HUES48 (cell line): ENCODE data around the gene SZRD1.

Experiments
- H3K27ac ChIP-seq: one replicate; pipeline ENCODE4 v1.7.0; 2013; ENCODE audit warnings: low read depth, low read length, inconsistent platforms
- H3K27me3 ChIP-seq: 2 replicates; pipeline ENCODE4 v1.6.1; 2013; ENCODE audit warnings: mild to moderate bottlenecking, low read length; ENCODE audit not compliant: control insufficient read depth, insufficient read depth
- H3K36me3 ChIP-seq: 2 replicates; pipeline ENCODE4 v1.6.1; 2013; ENCODE audit warnings: low read length; ENCODE audit not compliant: control insufficient read depth, insufficient read depth
- H3K4me1 ChIP-seq: 2 replicates; pipeline ENCODE4 v1.6.1; 2013; ENCODE audit warnings: mild to moderate bottlenecking, low read length; ENCODE audit not compliant: control insufficient read depth, insufficient read depth
- H3K4me3 ChIP-seq: 2 replicates; pipeline ENCODE4 v1.5.1; 2013; ENCODE audit warnings: mild to moderate bottlenecking, low read depth, low read length
- H3K9ac ChIP-seq: 2 replicates; pipeline ENCODE4 v1.6.1; 2013; ENCODE audit warnings: mild to moderate bottlenecking, low read depth, low read length, moderate library complexity
- H3K9me3 ChIP-seq: 2 replicates; pipeline ENCODE4 v1.6.1; 2013; ENCODE audit warnings: low read length; ENCODE audit not compliant: control insufficient read depth, insufficient read depth

The SZRD1 gene

DNA sequence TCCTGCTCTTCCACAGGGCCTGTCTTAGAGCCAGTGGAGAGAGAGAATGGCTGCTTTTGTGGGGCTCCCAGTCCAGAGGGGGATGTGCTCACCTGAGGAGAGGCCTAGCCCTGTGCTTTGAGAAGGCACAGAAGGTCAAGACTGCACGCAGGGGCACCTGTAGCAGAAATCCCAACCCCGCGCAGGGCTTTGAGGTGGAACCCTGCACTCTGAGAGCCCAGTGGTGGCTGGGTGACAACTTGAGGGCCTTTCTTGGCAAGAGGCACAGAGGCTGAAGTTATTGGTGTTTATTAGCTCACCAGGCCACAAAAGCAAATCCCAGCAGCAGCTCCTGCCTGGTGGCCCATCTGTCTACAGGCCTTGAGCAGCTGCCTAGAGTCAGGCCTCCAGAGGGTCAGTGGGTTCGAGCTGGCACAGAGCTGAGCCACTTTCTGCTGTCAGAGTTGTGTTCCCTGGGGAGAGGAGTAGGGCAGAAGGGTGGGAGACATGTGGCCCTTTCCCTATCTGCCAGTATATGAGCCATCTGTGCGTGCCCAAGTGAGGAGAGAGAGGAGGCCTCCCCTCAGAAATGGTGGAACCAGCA lies 31.4 kb downstream of the SZRD1 start:
- H3K27me3 ChIP-seq, result no peaks in the 10 kb centered on the region
- no peaks in the 10 kb centered on the region for H3K9me3 ChIP-seq
- peaks cover 51% of the 10 kb centered on the region for H3K36me3 ChIP-seq
- H3K4me1 ChIP-seq, result no peaks in the 10 kb centered on the region
- H3K9ac ChIP-seq, result no peak overlapping the region
- H3K4me3 ChIP-seq, result no peak overlapping the region
- no peak overlapping the region for H3K27ac ChIP-seq

DNA sequence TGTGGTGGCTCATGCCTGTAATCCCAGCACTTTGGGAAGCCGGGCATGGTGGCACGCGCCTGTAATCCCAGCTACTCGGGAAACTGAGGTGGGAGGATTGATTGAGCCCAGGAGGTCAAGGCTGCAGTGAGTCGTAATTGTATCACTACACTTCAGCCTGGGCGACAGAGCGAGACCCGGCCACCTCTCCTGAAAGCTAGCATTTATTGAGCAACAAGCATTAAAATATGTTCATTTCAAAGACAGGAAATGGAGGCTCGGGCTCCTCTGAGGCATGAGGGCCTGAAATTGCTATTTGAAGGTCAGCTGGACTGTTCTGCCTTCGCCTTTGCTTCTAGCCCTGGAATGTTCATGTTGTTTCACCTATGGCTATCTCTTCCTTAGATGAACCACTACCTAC lies 35.7 kb downstream of the SZRD1 start:
- Histone ChIP-seq H3K27ac (no peak overlapping the region), H3K27me3 (no peaks in the 10 kb centered on the region), H3K4me1 (no peaks in the 10 kb centered on the region)

GRCh38 chr1:16405441-16405840 lies 38.4 kb downstream of the SZRD1 start:
- Histone ChIP-seq H3K4me3 (no peak overlapping the region), H3K4me1 (no peaks in the 10 kb centered on the region), H3K36me3 (no peaks in the 10 kb centered on the region), H3K27me3 (no peaks in the 10 kb centered on the region), H3K27ac (no peak overlapping the region), H3K9me3 (no peaks in the 10 kb centered on the region), H3K9ac (no peak overlapping the region)

More for the DNA sequence above, 35.7 kb downstream of the SZRD1 start:
- H3K36me3 ChIP-seq, result peaks cover 12% of the 10 kb centered on the region; the same call in 1 of the 2 replicates
- no peaks in the 10 kb centered on the region for H3K9me3 ChIP-seq
- H3K4me3 ChIP-seq, result no peak overlapping the region
- H3K9ac ChIP-seq, result no peak overlapping the region

DNA sequence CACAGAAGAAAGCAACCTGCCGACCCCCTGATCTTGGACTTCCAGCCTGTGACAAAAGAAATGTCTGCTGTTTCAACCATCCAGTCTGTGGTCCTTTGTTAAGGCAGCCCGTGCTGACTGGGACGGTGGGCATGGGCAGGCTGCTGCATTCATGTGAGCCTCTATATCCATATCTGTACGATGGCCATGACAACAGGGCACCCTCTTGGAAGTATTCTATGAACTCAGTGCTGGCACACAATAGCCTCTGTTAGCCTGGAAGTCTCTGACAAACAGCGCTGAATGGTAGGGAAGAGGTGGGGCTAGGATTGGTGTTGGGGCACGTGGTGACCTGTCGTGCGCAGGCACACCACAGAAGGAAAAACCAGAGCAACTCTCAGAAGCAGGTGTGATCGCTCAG lies 39.8 kb downstream of the SZRD1 start:
- Histone ChIP-seq H3K4me1 (no peaks in the 10 kb centered on the region), H3K9ac (no peak overlapping the region)

DNA sequence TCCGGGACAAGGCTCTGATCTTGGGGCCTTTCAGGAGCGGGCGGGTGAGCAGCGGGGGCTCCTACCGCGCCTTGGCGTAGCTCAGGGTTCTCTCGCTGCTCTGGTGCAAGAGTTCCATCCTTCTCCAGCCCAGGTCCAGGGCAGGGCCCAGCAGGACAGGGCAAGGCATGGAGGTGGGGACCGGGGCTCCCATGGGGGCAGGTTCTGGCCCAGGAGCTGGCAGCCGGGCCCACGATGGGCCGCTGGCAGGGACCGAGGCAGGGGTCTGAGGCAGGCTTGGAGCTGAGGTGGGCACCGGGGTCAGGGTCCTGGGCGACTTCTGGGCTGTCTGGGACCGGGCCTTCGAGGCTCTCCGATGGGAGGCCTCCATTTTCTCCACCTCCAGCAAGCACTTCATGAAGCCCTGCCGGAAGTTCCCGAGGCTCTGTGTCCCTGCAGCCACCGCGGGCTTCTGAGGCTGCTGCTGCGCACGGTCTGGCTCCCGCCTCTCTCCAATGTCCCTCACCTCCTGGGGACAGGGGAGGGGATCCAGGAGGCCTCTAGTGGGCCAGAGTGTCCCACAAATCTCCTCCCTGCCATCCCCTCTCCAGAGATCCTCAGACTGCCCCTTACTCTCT lies 42.6 kb downstream of the SZRD1 start:
- H3K9me3 ChIP-seq, result no peaks in the 10 kb centered on the region
- H3K27ac ChIP-seq, result no peak overlapping the region
- H3K36me3 ChIP-seq, result no peaks in the 10 kb centered on the region
- H3K27me3 ChIP-seq, result no peaks in the 10 kb centered on the region
- H3K4me3 ChIP-seq, result no peak overlapping the region
- no peak overlapping the region for H3K9ac ChIP-seq
- H3K4me1 ChIP-seq, result no peaks in the 10 kb centered on the region

More for the DNA sequence above, 39.8 kb downstream of the SZRD1 start:
- H3K27me3 ChIP-seq, result no peaks in the 10 kb centered on the region
- no peak overlapping the region for H3K27ac ChIP-seq
- H3K9me3 ChIP-seq, result no peaks in the 10 kb centered on the region
- no peaks in the 10 kb centered on the region for H3K36me3 ChIP-seq
- H3K4me3 ChIP-seq, result no peak overlapping the region

DNA sequence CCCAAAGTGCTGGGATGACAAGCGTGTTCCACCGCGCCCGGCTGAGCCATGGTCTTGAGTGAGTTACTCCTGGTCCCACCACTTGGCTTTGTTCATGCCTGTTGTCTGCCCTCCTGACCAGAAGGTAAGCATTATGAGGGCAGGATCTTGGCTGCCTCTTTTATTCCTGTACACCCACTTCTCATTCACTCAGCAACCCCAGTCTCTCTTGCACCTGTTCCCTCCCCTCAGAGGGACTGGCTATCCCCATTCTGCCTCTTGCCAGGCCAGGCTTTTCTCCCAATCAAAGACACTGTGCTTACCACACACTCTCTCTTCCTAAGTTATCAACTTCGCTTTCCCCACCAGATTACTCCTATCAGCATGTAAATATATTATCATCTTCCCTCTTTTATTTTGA lies 43.8 kb downstream of the SZRD1 start:
- Histone ChIP-seq H3K9me3 (no peaks in the 10 kb centered on the region), H3K4me1 (no peaks in the 10 kb centered on the region), H3K27ac (no peak overlapping the region), H3K27me3 (no peaks in the 10 kb centered on the region), H3K36me3 (no peaks in the 10 kb centered on the region), H3K9ac (no peak overlapping the region), H3K4me3 (no peak overlapping the region)

DNA sequence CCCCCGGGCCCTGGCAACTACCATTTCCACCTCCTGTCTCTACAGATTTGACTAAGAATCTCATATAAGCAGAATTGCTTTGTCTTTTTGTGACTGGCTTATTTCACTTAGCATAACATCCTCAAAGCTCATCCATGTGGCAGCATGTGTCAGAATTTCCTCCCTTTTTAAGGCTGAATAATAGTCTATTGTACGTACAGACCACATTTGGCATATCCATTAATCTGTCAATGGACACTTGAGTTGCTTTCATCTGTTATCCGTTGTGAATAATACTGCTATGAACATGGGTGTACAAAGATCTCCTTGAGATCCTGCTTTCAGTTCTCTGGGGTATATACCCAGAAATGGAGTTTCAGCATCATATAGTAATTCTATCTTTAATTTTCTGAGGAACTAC lies 46.1 kb downstream of the SZRD1 start:
- Histone ChIP-seq H3K4me3 (no peak overlapping the region), H3K9ac (no peak overlapping the region), H3K36me3 (no peaks in the 10 kb centered on the region), H3K27ac (no peak overlapping the region), H3K27me3 (no peaks in the 10 kb centered on the region), H3K4me1 (no peaks in the 10 kb centered on the region), H3K9me3 (no peaks in the 10 kb centered on the region)

GRCh38 chr1:16418823-16419425 lies 51.9 kb downstream of the SZRD1 start:
- Histone ChIP-seq H3K27me3 (no peaks in the 10 kb centered on the region), H3K9ac (no peak overlapping the region), H3K9me3 (no peaks in the 10 kb centered on the region), H3K4me1 (no peaks in the 10 kb centered on the region; the same call in 1 of the 2 replicates), H3K27ac (no peak overlapping the region), H3K4me3 (no peak overlapping the region), H3K36me3 (no peaks in the 10 kb centered on the region)

GRCh38 chr1:16420424-16421118 lies 53.5 kb downstream of the SZRD1 start:
- H3K4me1 ChIP-seq, result no peaks in the 10 kb centered on the region; the same call in 1 of the 2 replicates
- H3K27ac ChIP-seq, result no peak overlapping the region
- no peaks in the 10 kb centered on the region for H3K27me3 ChIP-seq
- H3K36me3 ChIP-seq, result no peaks in the 10 kb centered on the region
- no peaks in the 10 kb centered on the region for H3K9me3 ChIP-seq
- no peak overlapping the region for H3K9ac ChIP-seq
- H3K4me3 ChIP-seq, result no peak overlapping the region

DNA sequence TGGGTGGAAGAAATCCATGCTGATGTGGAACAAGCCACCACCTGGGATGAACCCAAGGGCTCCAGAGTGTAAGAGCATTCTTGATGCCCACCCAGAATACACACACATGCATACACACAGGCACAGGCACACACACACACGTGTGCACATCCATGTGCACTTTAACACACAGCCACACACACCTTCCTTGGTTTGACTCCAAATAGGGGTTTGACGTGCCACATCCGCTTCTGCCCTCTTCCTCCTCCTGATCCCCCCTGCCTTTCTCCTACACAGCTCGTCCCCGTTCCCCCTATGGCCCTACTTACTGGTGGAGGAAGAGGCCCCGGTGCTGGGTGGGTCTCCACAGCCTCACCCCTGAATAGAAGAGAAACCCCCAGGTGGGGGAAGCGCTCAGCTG lies 54.2 kb downstream of the SZRD1 start:
- Histone ChIP-seq H3K27me3 (no peaks in the 10 kb centered on the region), H3K27ac (no peak overlapping the region), H3K4me3 (no peak overlapping the region), H3K4me1 (no peaks in the 10 kb centered on the region; the same call in 1 of the 2 replicates), H3K9me3 (no peaks in the 10 kb centered on the region), H3K9ac (no peak overlapping the region), H3K36me3 (no peaks in the 10 kb centered on the region)

DNA sequence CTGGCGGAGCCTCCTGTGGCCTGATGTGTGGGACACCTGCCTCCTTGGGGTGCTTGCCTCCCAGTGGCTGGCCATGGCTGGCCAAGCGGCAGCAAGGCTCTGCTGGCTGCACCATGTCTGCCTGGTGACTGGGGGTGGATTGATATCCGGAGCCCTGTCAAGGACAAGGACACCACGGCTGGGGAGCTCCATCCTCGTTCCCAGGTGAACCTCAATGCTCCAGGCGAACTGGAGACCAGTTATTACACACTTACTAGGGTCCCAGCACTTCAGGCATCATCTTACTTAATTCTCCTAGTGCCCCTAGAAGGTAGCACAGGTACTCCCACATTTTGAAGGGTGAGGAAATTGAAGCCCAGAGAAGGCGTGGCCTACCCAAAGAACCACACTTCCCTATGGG lies 55.0 kb downstream of the SZRD1 start:
- H3K27ac ChIP-seq, result no peak overlapping the region
- no peaks in the 10 kb centered on the region; the same call in 1 of the 2 replicates for H3K4me1 ChIP-seq
- H3K36me3 ChIP-seq, result no peaks in the 10 kb centered on the region
- no peaks in the 10 kb centered on the region for H3K9me3 ChIP-seq
- H3K4me3 ChIP-seq, result no peak overlapping the region
- H3K9ac ChIP-seq, result no peak overlapping the region
- no peaks in the 10 kb centered on the region for H3K27me3 ChIP-seq
